Upper lobe of left lung (tissue), 4 donors: ENCODE results near the gene TMEM81.

Experiments used
- EP300 ChIP-seq, 4 donors: sonication (generic); formaldehyde crosslinking; IDR thresholded peaks; one replicate each; pipeline ENCODE4 v1.5.1; 2017; ENCODE audit warnings: antibody characterized with exemption in 4 of 4, control low read depth in 2 of 4
- POLR2A ChIP-seq, 4 donors: fragments of 450-650 bp; IDR thresholded peaks; one replicate each; pipeline ENCODE4 v1.5.1; 2016 to 2017; ENCODE audit warnings: antibody characterized with exemption in 4 of 4, mild to moderate bottlenecking in 2 of 4
- POLR2AphosphoS5 ChIP-seq, 2 donors: sonication (generic); formaldehyde crosslinking; IDR thresholded peaks; one replicate each; pipeline ENCODE4 v1.5.1; 2017; ENCODE audit warnings: antibody characterized with exemption in 2 of 2
- TF ChIP-seq, protein P1 (sequence below), 6 experiments: fragments of 450-650 bp in 4 of 6; fragments of 200-600 bp in 2 of 6; sonication (generic) in 2 of 6; IDR thresholded peaks; one replicate each; pipeline ENCODE4 v1.5.1; 2016 to 2019; ENCODE audit warnings: antibody characterized with exemption in 6 of 6

DNA sequence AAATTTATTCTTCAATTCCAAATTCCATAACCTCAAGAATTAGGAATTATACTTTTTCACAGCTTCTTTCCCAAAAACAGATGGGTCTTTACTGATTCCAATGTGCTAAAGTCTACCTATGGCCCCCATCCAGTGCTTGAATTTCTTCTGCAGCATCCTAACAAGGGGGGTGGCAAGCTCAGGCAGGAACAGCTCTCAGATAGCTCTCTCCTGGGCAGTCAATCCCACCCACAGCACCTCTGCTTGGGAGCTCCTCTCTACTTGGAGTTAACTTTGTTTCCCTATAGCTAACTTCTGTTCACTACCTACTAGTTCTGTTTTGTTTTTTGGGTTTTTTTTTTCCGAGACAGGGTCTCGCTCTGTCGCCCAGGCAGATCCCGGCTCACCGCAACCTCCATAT lies 25.5 kb upstream of the TMEM81 start:
- TF ChIP-seq POLR2A (IDR thresholded peaks at IDR 0.05) (no peak), POLR2AphosphoS5 (IDR thresholded peaks at IDR 0.05) (no peak), EP300 (IDR thresholded peaks at IDR 0.05) (no peak)
- TF ChIP-seq, protein P1, sequence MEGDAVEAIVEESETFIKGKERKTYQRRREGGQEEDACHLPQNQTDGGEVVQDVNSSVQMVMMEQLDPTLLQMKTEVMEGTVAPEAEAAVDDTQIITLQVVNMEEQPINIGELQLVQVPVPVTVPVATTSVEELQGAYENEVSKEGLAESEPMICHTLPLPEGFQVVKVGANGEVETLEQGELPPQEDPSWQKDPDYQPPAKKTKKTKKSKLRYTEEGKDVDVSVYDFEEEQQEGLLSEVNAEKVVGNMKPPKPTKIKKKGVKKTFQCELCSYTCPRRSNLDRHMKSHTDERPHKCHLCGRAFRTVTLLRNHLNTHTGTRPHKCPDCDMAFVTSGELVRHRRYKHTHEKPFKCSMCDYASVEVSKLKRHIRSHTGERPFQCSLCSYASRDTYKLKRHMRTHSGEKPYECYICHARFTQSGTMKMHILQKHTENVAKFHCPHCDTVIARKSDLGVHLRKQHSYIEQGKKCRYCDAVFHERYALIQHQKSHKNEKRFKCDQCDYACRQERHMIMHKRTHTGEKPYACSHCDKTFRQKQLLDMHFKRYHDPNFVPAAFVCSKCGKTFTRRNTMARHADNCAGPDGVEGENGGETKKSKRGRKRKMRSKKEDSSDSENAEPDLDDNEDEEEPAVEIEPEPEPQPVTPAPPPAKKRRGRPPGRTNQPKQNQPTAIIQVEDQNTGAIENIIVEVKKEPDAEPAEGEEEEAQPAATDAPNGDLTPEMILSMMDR (IDR thresholded peaks at IDR 0.05): no peak
